EH (cell line): ENCODE results near the gene CHKA.
A peak's percentile ranks its signal among the peaks of the same experiment; 100 is the strongest.
"Not testable (repeated sequence)": the region's sequence is repeated elsewhere in the genome, so short reads cannot be mapped to it uniquely, and the experiment has no call there.

Source experiments
- DNase-seq: peaks from one replicate; pipeline ENCODE4 v3.0.0-alpha.2; 2015; ENCODE audit warnings: low read depth

CHKA gene

DNA sequence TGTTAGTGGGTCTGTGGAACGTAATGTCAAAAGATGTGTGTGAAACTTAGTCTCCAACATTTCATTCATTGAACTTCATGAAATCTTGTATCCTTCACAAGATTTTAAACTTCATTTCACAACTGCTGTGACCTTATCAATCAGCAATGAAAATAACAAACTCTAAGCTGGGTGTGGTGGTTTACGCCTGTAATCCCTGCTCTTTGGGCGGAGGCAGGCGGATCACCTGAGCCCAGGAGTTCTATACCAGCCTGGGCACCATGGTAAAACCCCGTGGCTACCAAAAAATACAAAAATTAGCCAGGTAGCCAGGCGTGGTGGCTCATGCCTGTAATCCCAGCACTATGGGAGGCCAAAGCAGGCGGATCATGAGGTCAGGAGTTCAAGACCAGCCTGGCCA, 5.1 kb downstream of the CHKA start:
- no peak for DNase-seq

DNA sequence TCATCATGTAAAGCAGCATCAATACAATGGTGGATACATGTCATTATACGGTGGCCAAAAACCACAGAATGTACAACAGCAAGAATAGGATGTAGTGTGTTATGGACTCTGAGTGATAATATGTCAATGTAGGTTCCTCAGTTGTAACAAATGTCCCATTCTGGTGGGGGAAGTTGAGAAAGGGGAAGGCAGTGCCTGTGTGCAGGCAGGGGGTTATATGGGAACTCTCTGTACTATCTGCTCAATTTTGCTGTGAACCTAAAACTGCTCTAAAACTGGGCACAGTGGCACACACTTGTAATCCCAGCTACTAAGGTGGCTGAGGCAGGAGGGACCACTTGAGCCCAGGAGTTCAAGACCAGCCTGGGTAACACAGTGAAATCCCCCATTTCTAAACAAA, 5.9 kb downstream of the CHKA start:
- no peak for DNase-seq

DNA sequence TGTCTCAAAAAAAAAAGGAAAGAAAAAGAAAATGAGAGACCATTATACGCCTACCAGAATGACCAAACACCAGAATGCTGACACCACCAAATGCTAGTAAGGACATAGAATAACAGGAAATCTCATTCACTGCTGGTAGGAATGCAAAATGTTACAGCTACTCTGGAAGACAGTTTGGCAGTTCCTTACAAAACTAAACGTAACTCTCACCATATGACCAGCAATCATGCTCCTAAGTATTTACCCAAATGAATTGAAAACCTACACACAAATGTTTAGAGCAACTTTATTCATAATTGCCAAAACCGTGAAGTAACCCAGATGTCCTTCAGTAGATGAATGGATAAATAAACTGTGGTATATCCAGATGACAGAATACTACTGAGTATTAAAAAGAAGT, 7.2 kb downstream of the CHKA start:
- DNase-seq, result peak; percentile 39

DNA sequence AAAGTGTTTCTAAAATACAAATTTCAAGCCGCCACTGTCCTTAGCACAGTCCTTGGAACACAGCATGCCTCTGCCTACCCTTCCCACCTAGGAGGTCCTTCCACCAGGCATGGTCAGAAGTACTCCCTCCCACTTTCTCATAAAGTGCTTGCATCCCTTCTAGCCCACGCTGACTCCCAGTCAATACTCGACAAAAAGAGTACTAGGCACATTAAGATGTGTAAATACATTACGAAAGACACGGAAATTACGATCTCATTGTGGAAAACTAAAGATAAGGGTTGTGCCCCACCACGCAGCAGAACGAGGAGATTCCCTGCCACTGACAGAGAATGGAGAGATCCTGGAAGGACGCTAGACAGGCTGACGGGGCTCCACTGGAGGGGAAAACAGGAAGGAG, 13.5 kb downstream of the CHKA start:
- no peak for DNase-seq

DNA sequence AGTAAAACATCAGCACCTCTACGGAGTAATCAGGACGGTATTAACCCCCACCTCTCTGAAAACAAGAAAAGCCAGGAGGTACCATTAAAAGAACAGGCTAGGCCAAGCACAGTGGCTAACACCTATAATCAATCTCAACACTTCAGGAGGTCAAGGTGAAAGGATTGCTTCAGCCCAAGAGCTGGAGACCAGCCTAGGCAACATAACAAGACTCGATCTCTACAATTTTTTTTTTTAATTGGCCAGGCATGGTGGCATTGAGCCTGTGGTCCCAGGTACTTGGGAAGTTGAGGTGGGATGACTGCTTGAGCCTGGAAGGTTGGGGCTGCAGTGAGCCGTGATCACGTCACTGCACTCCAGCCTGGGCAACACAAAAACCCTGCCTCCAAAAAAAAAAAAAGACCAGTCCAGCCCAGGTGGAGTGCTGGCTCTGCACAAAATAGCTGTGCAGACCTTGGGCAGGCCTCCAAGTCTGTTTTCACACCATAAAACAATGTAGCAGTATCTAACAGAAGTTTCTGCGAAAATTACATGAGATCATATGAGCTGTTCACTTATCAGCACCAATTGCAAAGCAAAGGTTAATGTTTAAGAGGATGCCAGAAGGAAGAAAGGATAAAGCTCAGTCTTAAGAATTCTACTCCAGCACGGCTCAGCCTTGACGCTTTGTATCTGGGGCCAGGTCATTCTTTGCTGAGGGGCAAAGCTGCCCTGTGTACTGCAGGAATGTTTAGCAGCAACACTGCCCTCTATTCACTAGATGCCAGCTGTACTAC, 14.8 kb downstream of the CHKA start:
- DNase-seq, result no peak

DNA sequence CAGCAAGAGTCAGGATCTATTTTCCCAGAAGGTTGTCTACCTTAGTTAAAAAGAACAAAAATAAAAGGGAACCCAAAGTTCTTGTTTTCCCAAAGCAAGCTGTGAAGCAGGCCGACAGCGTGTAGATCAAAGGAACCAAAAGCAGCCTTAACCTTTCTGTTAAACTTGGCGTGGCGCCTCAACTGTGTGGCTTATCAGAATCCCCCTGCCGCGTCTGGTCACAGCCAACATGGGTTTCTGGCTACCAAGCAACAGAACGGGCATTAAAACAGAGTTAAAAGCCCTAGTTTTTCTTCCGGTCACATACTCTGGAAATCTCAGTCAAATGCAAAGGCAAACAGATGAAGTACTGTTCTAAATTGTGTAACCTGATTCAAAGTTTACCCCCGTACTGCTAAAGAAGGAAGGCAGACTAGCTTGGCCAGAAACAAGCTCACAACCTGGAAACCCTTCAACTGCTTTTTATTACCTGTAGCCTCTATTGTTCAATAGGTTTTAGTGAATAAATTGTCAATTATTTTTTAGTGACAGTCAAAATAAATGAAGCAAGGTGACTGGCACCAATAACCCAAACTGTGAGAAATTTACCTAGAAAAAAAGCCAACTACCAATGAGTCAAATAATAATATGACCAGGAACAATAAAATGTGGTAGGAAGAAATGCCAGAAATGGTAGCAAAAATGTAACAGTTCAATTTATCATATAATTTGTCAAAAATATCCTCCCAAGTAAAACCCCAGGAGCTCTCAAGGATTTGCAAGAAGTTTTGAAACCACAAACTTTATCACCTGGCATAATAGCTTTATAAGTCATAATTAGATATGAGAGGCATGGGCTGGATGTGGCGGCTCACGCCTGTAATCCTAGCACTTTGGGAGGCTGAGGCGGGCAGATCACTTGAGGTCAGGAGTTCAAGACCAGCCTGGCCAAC, 21.4 kb downstream of the CHKA start:
- DNase-seq, result no peak

DNA sequence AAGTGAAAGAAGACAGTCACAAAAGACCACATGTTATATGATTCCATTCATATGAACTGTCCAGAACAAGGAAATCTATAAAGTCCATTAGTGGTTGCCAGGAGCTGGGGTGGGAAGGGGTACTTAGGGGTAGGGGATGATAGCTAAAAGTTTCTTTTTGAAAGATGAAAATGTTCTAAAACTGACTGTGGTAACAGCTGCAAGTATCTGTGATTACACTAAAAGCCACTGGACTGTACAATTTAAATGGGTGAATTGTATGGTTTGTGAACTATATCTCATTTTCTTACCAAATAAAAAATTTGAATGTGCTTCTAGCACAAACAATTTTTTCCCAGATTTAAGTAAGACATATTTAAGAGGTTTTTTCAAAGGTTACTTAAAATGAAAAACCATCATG, 22.1 kb downstream of the CHKA start:
- DNase-seq, result no peak

DNA sequence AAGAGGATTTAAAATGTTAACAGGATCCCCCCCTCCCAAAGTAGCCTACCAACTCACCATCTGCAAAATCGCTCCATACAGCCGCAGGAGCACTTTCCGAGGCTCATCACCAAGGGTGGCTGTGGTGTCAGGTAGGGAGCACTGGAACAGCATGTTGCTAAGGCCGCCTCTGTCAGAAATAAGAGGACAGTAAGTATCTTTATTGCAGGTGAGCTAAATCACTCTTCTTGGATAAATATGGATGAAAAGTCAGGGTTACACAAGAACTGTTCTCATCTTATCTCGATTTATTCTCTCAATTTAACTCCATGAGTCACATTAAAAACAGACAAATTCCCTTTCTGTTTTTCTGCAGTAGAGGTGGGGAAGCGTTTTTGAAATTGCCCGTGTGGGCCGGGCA, 24.2 kb downstream of the CHKA start:
- no peak for DNase-seq

DNA sequence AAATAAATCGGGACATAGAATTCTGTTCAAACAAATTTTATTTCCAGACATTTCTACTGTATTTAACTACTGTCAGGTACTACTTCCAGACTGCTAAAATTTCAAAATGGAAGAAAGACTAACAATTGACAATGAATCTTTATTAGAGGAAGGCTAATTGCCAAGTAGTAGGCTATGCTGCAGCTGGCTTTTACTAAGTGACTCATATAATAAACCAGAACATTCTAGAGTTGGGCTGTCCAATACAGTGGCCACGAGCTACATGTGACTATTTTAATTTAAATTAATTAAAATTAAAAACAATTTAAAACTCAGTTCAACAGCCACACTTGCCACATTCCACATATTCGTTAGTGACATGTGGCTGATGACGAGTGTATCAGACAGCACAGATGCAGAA, 27.6 kb downstream of the CHKA start:
- no peak for DNase-seq

DNA sequence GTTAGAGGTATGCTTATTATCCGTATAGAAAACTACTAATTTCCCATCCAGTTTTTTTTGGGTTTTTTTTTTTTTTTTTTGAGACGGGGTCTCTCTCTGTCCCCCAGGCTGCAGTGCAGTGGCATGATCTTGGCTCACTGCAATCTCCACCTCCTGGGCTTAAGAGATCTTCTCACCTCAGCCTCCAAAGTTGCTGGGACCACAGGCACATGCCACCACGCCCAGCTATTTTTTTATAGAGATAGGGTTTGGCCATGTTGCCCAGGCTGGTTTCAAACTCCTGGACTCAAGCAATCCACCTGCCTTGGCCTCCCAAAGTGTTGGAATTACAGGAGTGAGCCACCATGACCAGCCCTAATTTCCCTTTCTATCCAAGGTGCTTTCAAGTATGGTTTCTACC, 28.2 kb downstream of the CHKA start:
- DNase-seq, result not testable (repeated sequence)

DNA sequence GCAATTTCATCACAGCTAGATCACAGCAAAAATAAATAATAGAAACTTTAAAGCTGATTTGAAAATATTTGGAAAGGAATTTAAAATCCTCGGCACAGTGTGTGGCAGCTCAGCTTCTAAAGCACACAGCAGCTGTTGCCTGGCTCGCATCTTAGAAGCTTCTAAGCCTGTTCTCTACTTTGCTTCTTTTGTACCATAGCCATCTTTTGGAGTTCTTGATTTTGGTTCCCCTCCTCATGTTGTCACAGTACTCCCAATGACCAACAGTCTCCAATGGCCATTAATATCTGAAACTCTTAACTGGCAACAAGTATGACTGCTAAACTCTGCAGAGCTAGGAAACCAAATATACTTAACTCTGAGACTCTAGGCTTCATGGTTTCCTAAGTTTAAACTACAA, 28.8 kb downstream of the CHKA start:
- no peak for DNase-seq

DNA sequence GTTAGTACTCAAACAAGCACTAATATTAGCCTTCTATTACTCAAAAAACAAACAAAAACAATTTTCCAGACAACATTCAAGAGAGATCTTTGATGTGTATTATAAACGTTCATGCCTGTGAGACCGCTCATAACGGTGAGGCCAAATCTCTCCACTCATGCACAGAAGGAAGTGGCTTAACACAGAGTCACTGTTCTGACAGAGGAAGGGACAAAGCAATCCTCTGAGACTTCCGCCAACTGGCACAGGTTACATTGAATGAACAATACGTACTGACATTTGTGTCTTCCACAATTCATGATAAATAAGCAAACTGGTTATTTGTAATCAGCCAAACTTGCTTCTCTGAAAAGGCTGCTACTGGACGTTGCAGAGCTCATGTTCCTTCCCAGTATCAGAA, 30.5 kb downstream of the CHKA start:
- no peak for DNase-seq

DNA sequence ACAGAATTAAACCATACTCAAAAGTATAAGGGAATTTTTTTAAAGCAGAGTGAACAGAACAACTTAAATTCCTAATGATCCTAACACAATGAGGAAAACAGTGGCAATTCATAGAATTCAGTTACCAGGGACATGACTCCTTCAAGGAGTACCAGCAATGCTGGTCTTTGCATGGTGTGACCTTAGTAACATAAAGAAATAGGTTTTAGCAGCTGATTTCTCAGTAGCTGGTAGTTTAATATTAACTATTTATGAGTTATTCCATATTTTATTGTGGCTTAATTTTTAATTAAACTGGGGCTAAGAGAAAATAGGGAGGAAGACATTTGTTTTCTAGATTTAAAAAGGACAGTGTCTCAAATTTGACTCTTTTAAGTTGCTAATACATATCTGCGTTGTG, 30.9 kb downstream of the CHKA start:
- no peak for DNase-seq

DNA sequence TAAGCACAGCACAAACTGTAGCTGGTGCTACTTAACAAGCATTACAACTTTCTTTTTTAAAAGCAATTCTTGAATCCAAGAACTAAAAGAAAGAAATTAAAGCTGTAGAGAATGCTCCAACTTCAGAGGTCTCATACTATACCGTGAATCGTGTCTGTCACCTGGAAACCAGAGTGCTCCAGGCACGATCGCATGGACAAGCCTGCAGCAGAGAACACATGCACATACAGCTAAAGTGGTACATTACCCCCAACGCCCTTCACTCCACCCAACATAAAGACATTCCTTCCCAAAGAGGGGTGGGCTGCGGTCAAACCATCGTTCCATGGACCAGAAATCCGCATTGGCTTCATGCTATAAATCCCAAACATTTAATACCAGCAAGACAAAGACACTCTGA, 31.5 kb downstream of the CHKA start:
- DNase-seq, result no peak

DNA sequence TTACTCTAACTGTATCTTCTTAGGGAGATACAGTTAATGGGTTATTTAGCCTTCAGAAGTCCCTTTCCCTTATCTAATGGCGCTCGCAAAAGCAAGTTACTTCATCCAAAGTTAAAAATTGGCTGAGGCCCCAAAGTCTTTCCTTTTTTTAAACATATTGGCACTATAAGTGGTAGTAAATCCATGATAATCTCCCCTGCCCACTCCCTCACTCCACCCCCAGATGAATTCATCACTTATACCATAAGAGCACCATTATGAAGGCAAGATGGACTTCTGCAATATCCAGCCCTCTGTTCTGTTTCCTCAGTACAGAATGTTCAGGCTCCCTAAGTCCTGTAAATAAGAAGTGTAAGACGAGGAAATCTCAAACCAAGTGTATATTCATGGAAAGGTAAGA, 37.7 kb downstream of the CHKA start:
- DNase-seq, result no peak

DNA sequence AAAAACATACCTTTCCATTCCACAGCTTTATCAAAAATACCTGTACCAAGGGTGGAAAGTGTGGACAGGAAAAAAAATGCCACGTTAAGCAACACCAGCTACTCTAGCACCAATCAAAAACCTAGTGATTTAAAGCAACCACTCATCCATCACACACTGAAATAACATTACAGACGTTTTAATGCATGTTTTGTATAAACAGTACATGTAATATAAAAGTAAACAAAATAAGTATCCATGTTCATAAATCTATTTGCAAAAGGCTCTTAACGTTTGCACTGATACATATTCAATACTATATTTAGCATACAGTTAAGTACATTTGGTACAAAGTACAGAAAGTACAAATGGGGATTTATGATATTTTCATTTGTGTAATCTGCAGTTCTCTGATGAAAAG, 38.7 kb downstream of the CHKA start:
- DNase-seq, result no peak

DNA sequence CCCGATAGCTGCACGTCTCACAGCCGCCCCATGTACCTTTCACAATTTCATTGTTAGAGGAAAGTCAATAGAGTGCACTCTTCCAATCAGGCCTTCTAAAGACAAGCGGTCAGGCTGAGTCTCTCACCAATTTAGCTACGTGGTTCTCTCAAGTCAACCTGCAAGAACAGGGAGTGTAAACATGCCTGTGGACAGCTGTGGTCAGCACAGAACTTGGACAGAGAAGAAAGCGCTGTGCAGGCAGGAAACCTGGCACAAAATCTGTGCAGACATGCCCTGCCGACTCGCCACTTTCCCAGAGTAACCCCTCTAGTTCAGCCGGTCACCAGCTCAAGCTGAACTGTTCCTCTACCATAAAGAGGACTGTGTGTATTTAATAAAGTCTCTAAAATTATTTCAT, 39.5 kb downstream of the CHKA start:
- no peak for DNase-seq

DNA sequence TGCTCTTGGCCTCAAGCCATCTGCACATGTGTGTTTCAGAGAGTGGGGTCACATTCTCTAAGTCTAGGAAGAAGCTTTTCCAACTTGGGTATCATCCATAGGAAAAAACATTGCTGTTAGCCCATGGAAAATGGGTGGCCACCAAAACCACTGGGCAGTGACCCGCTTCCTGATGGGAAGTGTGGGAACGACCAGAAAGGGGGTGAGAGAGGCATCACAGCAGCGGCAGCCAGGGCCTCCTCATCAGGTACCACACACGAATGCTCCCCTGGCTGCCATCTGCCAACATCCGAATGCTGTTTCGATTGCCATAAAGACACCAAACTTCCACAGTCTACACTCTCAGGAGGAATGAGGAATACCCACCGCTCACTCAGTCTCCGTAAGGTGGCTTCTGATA, 40.3 kb downstream of the CHKA start:
- no peak for DNase-seq

DNA sequence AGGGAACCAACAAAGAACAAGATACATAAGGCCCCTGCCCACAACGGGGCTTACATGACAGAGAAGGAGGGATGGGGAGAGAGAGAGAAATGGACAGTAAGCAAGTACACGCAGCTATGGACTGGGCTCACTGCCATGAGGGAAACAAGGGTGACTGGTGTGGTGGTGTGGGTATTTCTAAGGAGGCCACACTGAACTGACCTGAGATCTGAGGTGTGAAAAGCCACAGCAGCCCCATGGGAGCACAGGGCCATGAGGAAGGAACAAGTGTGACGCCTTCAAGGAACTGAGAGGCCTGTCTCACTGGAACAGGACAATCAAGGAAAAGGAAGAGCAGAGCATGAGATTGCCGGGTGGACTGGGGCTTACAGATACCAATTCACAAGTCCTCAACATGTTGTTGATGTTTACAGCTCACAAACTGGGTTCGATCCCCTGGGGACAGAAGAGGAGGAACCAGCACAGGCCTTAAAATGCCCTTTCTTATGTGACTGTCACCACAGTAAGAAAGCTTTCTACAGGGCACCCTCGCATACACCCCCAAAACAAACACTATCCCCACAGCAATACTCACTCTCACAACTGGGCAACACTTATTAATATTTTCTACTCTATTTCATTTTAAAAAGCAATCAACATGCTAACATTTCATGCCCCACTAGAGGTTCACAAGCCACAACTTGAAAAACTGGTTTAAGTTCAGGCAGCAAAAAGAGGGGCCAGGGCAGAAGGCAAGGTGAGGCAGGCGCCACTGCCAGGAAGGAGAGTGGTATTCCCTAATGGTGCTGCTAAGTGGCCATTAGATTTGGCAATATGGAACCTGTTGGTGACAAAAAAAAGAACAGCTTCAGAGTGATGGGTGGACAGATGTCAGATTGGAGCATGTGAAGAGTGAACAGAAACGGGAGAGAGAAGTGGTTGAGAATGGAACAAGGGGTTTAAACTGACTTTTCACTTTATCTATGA, 43.3 kb downstream of the CHKA start:
- DNase-seq, result no peak

DNA sequence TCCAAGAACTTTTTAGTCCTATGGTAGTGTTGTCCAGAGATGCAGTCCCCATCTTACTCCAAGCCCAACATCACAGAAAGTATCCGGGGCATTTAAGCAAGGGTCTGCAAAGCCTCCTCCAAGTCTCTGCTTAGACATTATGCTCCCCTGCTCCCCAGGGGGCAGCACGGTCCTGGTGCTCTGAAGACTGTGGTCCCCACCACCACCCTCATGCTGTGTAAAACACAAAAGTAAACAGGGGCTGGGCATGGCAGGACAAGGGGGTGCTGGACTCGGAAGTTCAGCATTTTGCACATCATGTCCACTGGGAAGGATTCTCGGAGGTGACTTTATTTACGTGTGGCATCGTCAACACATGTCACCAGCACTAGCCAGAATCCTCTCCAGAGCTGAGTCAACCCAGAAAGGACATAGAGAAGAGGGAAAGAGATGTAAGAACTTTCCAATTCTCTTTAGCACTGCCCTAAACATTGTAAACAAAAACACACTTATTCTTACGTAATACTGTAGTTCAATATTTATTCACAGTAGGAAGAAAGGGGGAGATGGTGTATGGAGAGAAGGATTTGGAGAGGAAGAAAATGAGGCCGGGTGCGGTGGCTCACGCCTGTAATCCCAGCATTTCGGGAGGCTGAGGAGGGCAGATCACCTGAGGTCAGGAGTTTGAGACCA, 44.7 kb downstream of the CHKA start:
- DNase-seq, result no peak

DNA sequence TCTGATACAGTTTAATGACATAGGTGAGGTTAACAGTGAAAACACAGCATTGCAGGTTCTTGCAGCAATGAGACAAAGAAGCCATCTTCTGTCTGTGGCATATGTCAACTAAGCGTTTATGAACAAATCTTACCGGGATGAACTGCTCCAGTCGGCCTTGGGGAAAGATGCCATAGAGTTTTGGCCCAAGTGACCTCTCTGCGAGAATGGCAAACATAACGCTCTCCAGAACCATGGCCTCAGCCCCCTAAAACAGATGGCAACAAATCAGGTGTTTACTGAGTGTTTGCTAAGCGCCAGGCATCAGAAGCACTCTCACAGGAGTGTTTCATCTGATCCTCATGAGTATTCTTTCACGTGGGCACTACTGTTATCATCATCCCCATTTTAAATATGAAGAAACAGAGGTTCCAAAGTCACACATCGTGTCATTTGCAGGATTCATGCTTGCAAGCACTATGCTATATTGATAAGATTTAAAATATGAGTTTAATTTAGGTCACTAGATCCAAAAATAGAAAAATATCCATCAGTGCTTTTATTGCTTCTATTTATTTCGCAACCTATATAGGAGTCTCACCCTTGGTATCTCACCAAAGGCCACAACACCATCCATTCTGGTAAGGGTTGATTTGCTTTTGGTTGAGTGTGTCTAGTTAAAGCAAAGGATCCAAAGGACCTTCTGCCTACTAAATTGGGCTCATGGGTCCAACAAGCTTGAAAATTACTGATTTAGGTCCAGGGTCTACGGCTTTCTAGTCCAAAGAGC, 46.4 kb downstream of the CHKA start:
- no peak for DNase-seq
